ENCODE measurements around the gene ANKRD22.

The ANKRD22 gene

DNA sequence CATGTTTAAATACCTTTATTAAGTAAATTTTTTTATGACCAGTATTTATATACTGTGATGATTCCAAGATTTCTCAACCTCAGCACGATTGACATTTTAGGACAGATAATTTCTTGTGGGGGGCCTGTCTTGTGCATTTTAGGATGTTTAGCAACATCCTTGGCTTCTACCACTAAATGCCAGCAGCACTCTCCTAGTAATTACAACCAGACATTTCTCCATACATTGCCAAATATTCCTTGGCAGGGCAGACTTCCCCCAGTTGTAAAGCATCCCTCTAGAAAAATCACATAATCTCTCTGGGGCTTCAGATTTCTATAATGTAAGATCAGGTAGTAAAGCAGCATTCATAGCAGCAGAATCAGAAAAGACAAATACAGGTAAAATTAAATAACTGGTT lies 56.9 kb downstream of the ANKRD22 start:
- no peak for DNase-seq

DNA sequence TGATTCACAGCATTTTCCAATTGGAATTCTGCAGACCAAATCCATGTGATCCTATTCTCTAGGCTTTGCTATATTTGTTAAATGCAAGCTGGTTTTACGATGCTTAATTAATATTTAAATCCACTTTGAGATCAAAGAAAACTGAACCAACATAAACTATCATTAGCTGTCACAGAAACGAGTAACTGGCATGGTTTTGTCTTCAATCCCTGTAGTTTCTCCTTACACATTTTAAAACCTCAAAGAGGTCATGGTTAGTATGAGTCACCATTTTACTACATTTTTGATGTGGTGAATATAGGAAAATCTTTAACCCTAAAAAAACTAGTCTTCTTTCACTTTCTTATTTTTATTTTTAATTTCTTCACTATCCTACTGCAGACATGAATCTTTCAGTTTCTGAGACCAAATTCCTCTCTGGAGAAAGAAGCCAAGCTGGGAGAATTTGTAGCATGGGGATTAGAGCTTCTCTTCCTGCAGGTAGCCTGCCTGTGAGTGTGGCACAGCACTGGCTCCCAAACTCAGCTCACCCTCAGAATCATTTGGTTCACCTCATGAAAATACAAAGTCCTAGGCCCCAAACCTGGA lies 57.8 kb downstream of the ANKRD22 start:
- no peak for DNase-seq

DNA sequence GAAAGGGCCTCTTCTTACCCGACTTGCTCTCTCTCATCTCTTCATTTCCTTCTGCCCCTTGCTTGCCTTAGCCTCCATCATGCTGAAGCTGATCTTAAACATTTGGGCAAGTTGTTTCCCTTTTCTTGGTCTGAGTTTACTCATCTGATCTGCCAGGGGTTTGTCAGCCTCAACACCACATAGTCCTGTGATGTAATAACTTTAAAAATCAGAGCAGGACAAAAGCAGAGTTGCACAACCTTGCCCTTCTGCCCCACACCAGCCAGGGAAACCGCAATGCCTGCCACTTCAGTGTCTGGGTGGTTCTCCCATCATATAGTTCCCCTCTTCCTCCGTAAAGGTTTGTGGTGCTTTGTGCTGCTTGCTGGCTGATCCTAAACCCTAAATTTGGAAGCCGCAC lies 59.0 kb downstream of the ANKRD22 start:
- no peak for DNase-seq

DNA sequence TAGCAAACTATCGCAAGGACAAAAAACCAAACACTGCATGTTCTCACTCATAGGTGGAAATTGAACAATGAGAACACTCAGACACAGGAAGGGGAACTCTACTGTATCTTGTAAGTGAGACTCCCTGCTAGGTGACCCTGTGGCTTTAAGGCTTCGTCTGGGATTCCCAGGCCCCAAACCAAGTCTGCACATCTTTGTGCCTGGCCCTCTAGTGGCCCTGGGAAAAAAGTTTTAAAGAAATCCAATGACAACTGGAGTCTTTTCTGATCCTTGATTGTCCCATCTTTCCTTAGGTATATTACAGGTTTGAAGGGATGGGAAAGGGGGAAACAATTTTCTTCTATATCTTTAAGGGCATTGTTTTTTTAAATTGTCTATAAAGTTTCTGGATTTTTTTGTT lies 59.7 kb downstream of the ANKRD22 start:
- DNase-seq: no peak

DNA sequence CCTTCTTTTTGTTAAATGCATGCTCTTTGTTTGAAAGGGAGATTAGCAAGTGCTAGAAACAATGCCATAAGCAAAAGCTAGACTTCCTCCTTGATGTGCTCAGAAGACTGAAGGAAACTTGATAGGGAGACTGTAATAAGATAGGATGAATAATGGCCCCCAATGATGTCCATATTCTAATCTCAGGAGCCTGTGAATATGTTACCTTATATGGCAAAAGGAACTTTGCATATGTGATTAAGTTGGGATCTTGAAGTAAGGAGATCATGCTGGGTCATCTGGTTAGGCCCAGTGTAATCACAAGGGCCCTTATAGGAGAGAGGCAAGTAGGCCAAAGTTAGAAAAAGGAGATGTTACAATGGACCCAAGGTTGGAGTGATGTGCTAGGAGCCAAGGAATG lies 62.7 kb downstream of the ANKRD22 start:
- DNase-seq: no peak

DNA sequence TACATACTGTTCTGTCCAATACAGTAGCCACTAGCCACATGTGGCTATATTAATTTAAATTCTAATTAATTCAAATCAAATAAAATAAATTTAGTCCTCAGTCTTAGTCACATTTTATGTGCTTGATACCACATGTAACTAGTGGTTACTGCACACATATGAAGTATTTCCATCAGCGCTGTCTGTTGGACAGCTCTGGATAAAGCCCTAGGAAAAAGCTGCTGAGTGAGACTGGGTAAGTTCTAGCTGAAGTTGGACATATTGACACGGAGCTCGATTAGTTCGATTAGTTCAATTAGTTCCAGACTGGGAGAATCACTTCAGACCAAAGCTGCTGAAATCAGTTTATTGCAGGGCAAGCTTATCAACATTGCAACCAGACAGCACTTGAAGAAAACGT lies 64.2 kb downstream of the ANKRD22 start:
- DNase-seq: no peak

DNA sequence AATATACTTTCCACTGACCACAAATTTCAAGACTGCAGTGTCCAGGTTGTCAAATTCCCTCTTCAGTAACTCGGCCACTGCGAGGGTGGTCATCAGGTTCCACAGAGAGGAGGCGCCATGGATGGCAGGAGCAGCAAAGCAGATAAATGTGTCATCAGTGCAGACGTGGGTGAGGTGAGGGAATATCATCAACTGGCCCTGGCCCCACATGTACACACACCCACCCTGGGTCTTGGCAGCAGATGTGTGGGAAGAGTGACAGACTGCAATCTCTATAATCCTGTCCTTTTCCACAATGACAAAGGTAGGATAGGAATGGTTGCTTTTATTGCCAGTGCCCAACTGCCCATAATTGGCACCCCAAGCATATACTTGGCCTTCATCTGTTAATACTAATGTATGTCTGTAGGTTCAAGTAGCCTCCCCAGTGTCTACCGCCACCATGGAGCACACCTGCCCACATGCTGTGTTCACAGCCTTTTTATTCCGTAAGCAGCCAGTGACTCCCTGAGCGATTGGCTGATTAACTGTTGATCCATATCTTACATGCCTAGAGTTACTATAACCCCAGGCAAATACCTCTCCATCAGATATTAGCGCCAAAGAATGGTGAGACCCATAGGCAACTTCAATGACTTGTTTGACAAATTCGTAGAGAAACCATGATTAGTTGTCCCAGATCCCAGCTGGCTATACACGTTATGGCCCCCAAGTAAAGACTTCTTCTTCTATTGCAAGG lies 65.4 kb downstream of the ANKRD22 start:
- DNase-seq: no peak

DNA sequence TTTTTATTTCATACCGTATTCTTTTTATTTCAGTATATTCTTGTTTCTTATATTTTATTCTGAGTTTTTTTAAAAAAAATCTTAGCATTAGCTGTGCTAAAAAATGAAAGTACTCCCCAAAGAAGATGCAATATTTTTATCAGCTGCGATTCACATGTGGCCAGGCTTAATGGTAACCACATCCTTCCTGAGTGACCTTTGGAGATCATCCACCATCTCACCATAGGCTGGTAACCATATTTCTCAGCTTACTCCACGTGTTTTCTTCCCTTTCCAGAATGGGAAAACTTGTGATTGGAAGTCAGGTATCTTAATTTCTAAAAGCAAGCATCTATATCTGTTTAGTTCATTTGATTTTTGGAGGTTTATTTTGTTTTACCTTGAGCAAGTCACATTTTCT lies 67.9 kb downstream of the ANKRD22 start:
- no peak for DNase-seq

DNA sequence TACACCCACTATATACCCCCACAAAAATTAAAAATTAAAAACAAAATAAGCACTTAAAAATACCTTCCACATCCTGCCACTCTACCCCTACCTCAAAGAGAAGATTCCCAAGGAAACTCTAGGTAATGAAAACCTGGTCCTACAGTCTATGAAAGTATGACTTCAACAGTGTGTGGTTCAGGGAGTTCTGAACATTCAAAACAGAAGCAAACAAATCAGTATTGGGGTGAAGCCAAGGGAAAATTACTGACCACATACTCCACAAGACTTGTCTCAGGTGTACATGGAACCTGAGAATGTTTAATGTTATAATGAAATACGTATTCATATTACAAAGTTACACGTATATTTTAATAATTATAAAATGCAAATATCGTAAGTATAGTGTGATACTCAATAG lies 69.4 kb downstream of the ANKRD22 start:
- no peak for DNase-seq

DNA sequence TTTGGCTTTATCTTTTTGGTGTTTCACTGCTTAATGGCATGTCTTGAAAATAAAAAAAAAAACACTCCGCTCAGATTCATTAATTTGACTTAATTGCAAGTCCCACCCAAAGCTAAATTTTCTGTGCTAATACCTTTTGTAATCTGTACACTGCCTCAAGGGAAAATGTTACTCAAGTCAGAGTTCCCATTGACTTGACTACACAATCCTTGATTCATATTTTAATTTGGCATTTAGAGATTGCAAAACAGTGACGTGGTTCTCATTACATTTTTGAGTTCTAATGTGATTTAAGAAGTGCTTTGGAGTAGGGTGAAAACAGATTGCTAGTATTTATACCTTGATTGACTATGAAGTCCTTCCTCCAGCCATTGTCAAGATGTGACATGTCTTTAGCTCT lies 70.4 kb downstream of the ANKRD22 start:
- no peak for DNase-seq
